GM12865 (cell line): ENCODE measurements around the gene MVD.

Experiments
- DNase-seq: peaks from one replicate; pipeline ENCODE4 v3.0.0; 2010; ENCODE audit warnings: low read depth
- H3K4me3 ChIP-seq: 2 replicates; pipeline ENCODE4 v1.5.1; 2011; ENCODE audit warnings: mild to moderate bottlenecking, low read depth, low read length, control low read depth
- CTCF ChIP-seq: IDR thresholded peaks from 2 replicates; pipeline ENCODE4 v1.5.1; 2011; ENCODE audit warnings: low read length, control low read depth, low read depth, inconsistent platforms; ENCODE audit not compliant: insufficient read depth; ENCODE audit errors: missing control alignments

Gene MVD

DNA sequence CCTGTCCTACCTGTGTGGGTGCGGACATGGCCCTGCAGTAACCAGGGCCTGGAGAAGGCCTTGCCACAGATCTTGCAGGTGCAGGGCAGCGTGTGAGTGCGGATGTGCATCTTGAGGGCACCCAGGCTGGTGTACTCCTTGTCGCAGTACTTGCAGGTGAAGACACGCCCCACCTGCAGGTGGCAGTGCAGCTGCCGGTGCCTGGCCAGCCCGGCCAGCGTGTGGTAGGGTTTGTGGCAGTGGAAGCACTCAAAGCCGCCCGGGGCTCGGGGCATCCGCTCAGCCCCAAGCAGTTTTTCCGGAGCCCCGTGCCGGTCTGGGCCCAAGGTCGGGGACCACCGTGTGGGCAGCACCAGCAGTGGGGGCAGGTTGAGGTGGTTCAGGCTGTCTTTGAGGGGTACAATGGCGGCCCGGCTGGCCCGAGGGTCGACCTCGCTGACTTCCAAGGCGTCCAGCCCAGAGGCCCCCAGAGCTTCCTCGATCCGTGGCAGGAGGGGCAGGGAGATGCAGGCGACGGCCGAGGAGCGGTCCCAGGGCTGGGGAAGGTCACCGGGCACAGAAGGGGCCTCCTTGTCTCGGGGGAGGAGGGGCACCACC is 18.3 kb upstream of the MVD start:
- H3K4me3 ChIP-seq: peak overlapping the region; percentile 39
- peak; percentile 75 for TF ChIP-seq CTCF
- DNase-seq: peak; percentile 91

DNA sequence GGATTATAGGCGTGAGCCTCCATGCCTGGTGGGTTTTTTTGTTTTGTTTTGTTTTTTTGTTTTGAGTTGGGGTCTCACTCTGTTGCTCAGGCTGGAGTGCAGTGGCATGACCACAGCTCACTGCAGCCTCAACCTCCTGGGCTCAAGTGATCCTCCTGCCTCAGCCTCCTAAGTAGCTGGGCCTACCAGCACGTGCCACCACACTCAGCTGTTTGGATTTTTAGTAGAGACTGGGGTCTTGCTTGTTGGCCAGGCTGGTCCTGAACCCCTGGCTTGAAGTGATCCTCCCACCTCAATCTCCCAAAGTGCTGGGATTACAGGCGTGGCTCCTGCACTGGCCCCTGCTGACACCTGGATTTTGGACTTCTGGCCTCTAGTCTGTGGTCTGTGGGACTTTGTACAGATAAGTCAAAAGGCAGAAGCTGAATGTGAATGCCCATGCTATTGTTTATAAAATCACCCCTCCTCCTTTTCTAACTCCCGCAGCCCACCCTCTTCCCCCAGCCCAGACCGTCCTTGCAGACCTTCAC is 17.7 kb upstream of the MVD start:
- peak overlapping the region; percentile 39 for H3K4me3 ChIP-seq
- no peak for DNase-seq
- no peak for TF ChIP-seq CTCF

DNA sequence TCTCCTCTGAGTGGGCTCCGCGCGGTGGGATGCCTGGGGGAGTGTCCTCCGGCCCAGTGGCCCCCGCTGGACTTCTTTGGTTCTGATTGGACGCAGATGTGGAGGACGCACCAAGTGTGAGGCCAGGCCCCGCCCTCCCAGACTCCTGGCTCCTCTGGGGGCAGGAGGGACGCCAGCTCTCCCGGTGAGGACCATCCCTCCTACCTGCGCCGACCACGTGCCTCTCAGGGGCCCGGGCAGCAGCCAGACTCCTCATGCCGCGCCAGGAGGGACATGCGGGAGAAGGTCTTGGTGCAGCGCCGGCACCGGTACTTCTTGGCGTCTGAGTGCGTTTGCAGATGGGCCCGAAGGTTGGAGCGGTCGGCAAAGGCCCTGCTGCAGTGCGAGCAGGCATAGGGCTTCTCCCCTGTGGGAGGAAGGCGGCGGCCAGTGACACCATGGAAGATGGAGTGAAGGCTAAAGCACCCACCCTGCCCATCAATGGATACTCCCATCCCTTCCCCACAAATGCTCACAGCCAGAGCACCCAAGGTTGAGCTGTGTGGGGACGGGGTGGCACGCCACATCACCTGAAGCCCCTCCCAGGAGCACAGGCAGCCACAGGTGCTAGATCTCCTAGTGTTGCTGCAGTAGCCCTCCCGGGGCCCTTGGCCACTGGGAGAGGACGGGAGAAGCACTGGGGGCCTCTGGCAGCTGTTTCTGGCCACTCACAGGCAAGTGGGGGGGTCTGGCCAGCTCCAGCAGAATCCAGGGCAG is 15.5 kb upstream of the MVD start:
- TF ChIP-seq CTCF: no peak
- no peak overlapping the region for H3K4me3 ChIP-seq
- no peak for DNase-seq

DNA sequence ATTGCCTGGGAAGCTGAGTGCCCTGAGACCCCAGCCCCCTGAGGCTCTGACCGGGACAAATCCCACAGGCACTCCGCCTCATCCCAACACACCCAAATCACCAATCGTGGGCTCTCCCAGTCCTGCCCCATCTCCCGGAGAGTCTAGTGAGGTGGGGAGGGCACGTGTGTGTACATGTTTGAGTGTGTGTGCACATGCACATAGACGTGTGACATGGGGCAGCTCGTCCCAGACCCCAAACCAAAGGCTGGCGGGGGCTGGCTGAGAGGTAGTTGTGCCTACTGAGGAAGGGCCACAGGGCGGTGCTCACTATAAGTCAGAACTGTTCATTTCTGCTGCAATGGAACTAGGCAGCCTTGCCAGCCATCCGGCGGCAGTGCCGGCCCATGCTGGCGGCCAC is 14.8 kb upstream of the MVD start:
- no peak overlapping the region for H3K4me3 ChIP-seq
- no peak for TF ChIP-seq CTCF
- no peak for DNase-seq

GRCh38 chr16:88676502-88677242 is 13.8 kb upstream of the MVD start:
- DNase-seq: no peak
- no peak for TF ChIP-seq CTCF
- no peak overlapping the region for H3K4me3 ChIP-seq

DNA sequence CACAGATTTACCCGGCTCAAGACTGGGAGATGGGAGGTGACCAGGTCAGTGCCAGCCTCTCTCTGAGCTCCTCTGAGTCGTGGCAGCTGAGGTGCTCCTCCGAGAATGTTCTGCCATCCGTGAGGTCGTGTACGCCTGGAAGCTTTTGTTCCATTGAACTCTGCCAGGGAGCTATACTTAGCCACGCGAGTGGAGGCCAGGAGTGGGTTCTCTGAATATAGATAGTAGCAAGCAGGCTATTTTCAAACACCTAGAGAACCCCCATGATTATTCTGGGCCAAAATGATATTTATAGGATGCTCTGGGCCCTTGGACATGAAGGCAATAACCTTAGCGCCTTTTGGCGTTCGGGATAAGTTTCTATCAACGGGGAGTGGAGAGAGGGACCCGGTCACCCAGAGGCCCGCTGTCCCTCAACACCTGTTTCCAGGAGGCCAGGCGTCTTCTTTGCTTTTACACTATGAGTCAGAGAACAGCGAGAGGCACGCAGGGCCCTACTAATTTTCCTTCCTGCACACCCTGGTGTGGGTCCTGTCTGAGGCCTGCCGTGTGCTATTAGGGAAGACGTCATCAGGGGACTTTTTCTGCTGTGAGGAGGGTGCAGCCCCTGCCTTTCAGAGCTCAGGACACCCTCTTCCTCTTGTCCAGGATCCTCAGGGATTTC is 11.0 kb upstream of the MVD start:
- H3K4me3 ChIP-seq: no peak overlapping the region
- DNase-seq: peak; percentile 68
- TF ChIP-seq CTCF: no peak
